Neural cell (in vitro differentiated cells): ENCODE results near the gene MYRF. TPM values are rescaled to one million over a fixed set of nuclear protein-coding genes. Genes with fewer than 3 reads are reported as not detected.

Experiments
- H2AFZ ChIP-seq: fragments of 200-600, 300-800 bp; sonication (generic), shearing (Covaris generic); 2 replicates; pipeline ENCODE4 v1.6.0; 2014; ENCODE audit warnings: low read depth, mild to moderate bottlenecking, antibody characterized with exemption, low read length, moderate library complexity
- H3F3A ChIP-seq: fragments of 200-600 bp; shearing (Covaris generic); 2 replicates; pipeline ENCODE4 v1.6.1; 2016; ENCODE audit warnings: mild to moderate bottlenecking, moderate library complexity, mixed read lengths, antibody characterized with exemption, low read length; ENCODE audit not compliant: insufficient read depth, poor library complexity, severe bottlenecking
- H3K27ac ChIP-seq: fragments of 200-600, 300-800 bp; sonication (generic), shearing (Covaris generic); 2 replicates; pipeline ENCODE4 v1.5.1; 2014; ENCODE audit warnings: mild to moderate bottlenecking, low read length, moderate library complexity
- H3K27me3 ChIP-seq: fragments of 300-800, 200-600 bp; sonication (generic), shearing (Covaris generic); 2 replicates; pipeline ENCODE4 v1.6.0; 2014; ENCODE audit warnings: mild to moderate bottlenecking, low read depth, low read length, moderate library complexity; ENCODE audit not compliant: insufficient read depth
- H3K36me3 ChIP-seq: fragments of 300-800, 200-600 bp; sonication (generic), shearing (Covaris generic); 2 replicates; pipeline ENCODE4 v1.5.1; 2014; ENCODE audit warnings: mild to moderate bottlenecking, antibody characterized with exemption, low read length, moderate library complexity; ENCODE audit not compliant: insufficient read depth
- H3K4me2 ChIP-seq: fragments of 300-800, 200-600 bp; sonication (generic), shearing (Covaris generic); 2 replicates; pipeline ENCODE4 v1.6.0; 2014; ENCODE audit warnings: mild to moderate bottlenecking, low read length
- H3K4me3 ChIP-seq: fragments of 300-800, 200-600 bp; sonication (generic), shearing (Covaris generic); 2 replicates; pipeline ENCODE4 v1.5.1; 2014; ENCODE audit warnings: mild to moderate bottlenecking, low read length, moderate library complexity
- H3K79me2 ChIP-seq: fragments of 200-600 bp; shearing (Covaris generic); replicated peaks from 2 replicates; pipeline ENCODE4 v1.6.0; 2014; ENCODE audit warnings: mild to moderate bottlenecking, low read length, moderate library complexity; ENCODE audit not compliant: insufficient read depth
- H3K9ac ChIP-seq: fragments of 300-800, 200-600 bp; sonication (generic), shearing (Covaris generic); 2 replicates; pipeline ENCODE4 v1.6.1; 2016; ENCODE audit warnings: mild to moderate bottlenecking, low read length, mixed read lengths
- H3K9me2 ChIP-seq: fragments of 200-600 bp; shearing (Covaris generic); 2 replicates; pipeline ENCODE4 v1.6.1; 2016; ENCODE audit warnings: mild to moderate bottlenecking, low read length, mixed read lengths; ENCODE audit not compliant: insufficient read depth
- H3K9me3 ChIP-seq: fragments of 200-600, 300-800 bp; sonication (generic), shearing (Covaris generic); 2 replicates; pipeline ENCODE4 v1.6.1; 2016; ENCODE audit warnings: mild to moderate bottlenecking, mixed run types, low read length, moderate library complexity, mixed read lengths
- H4K20me1 ChIP-seq: fragments of 200-600 bp; shearing (Covaris generic); 2 replicates; pipeline ENCODE4 v1.6.1; 2016; ENCODE audit warnings: mild to moderate bottlenecking, mixed run types; ENCODE audit not compliant: insufficient read depth
- EP300 ChIP-seq: fragments of 450-650 bp; conservative IDR thresholded peaks from 2 replicates; pipeline ENCODE4 v1.6.1; 2014; ENCODE audit warnings: antibody characterized with exemption, mild to moderate bottlenecking, moderate library complexity; ENCODE audit not compliant: poor library complexity, severe bottlenecking
- EZH2 ChIP-seq: fragments of 200-600, 300-800 bp; shearing (Covaris generic), sonication (generic); IDR thresholded peaks from 2 replicates; pipeline ENCODE4 v1.6.1; 2014; ENCODE audit warnings: antibody characterized with exemption, low read length, borderline replicate concordance, mild to moderate bottlenecking; ENCODE audit not compliant: insufficient read depth, poor library complexity, severe bottlenecking
- MXI1 ChIP-seq: fragments of 450-650 bp; conservative IDR thresholded peaks from 2 replicates; pipeline ENCODE4 v1.6.1; 2014; ENCODE audit warnings: antibody characterized with exemption, mild to moderate bottlenecking; ENCODE audit not compliant: poor library complexity, severe bottlenecking
- POLR2AphosphoS5 ChIP-seq: IDR thresholded peaks from 2 replicates; pipeline ENCODE4 v1.6.1; 2012
- RAD21 ChIP-seq: fragments of 450-650 bp; conservative IDR thresholded peaks from 2 replicates; pipeline ENCODE4 v1.6.1; 2014; ENCODE audit warnings: antibody characterized with exemption, mild to moderate bottlenecking, moderate library complexity
- SMC3 ChIP-seq: fragments of 450-650 bp; conservative IDR thresholded peaks from 2 replicates; pipeline ENCODE4 v1.6.1; 2014; ENCODE audit warnings: antibody characterized with exemption, mild to moderate bottlenecking, moderate library complexity; ENCODE audit not compliant: poor library complexity
- TAF1 ChIP-seq: IDR thresholded peaks from 2 replicates; pipeline ENCODE4 v1.6.1; 2012; ENCODE audit warnings: low read depth
- polyA plus RNA-seq: library from polyadenylated mRNA; depleted of rRNA; stranded (reverse); fragments of >200 nt; gene quantifications from 2 replicates; pipeline ENCODE4 v1.2.3, GENCODE V29; 2014
- TF ChIP-seq, protein P1 (sequence below): fragments of 450-650 bp; IDR thresholded peaks from 2 replicates; pipeline ENCODE4 v1.5.1; 2014; ENCODE audit warnings: antibody characterized with exemption, mild to moderate bottlenecking, moderate library complexity; ENCODE audit not compliant: poor library complexity, severe bottlenecking
- TF ChIP-seq, protein P2 (sequence below): IDR thresholded peaks from 2 replicates; pipeline ENCODE4 v1.6.1; 2012; ENCODE audit warnings: borderline replicate concordance

MYRF gene
- polyA plus RNA-seq, 1 donor from 2014 or later = 0.16 TPM

- H3K9ac ChIP-seq = no peak overlapping the region
- no peaks in the 10 kb centered on the region for H3K9me2 ChIP-seq
- H2AFZ ChIP-seq = no peak overlapping the region
- no peaks in the 10 kb centered on the region for H3F3A ChIP-seq
- H3K27me3 ChIP-seq = no peaks in the 10 kb centered on the region
- no peak overlapping the region for H3K4me2 ChIP-seq
- no peaks in the 10 kb centered on the region for H3K79me2 ChIP-seq
- no peaks in the 10 kb centered on the region for H3K9me3 ChIP-seq
- H3K4me3 ChIP-seq = no peak overlapping the region
- H3K27ac ChIP-seq = no peak overlapping the region
- no peaks in the 10 kb centered on the region for H3K36me3 ChIP-seq
- TF ChIP-seq, protein P1, sequence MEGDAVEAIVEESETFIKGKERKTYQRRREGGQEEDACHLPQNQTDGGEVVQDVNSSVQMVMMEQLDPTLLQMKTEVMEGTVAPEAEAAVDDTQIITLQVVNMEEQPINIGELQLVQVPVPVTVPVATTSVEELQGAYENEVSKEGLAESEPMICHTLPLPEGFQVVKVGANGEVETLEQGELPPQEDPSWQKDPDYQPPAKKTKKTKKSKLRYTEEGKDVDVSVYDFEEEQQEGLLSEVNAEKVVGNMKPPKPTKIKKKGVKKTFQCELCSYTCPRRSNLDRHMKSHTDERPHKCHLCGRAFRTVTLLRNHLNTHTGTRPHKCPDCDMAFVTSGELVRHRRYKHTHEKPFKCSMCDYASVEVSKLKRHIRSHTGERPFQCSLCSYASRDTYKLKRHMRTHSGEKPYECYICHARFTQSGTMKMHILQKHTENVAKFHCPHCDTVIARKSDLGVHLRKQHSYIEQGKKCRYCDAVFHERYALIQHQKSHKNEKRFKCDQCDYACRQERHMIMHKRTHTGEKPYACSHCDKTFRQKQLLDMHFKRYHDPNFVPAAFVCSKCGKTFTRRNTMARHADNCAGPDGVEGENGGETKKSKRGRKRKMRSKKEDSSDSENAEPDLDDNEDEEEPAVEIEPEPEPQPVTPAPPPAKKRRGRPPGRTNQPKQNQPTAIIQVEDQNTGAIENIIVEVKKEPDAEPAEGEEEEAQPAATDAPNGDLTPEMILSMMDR = no peak
- TF ChIP-seq POLR2AphosphoS5 = no peak
- no peaks in the 10 kb centered on the region for H4K20me1 ChIP-seq
Observed at GRCh38 chr11:61764606-61765260, 12.3 kb downstream of the MYRF start.

DNA sequence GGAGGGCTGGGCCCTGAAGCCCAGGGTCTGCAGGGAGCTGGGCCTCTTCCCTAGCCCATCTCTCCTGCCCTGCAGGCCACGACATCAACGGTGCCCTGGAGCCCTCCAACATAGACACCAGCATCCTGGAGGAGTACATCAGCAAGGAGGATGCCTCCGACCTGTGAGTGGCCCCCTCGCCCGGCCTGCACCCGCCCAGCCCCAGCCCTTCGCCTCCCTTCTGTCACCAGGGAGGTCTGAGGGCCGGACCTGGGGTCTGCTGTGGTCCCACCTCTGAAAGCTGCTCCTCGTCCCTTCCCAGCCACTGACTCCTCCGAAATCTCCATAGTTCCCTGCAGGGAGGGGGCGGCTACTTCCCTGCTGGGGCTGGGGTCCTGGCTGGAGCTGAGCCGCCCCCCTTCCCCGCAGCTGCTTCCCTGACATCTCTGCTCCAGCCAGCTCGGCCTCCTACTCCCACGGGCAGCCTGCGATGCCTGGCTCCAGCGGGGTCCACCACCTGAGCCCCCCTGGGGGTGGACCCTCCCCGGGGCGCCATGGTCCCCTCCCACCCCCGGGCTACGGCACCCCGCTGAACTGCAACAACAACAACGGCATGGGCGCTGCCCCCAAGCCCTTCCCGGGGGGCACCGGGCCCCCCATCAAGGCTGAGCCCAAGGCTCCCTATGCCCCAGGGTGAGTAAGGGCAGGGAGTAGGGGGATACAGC is 13.3 kb downstream of the MYRF start:
- H3K9me3 ChIP-seq = no peaks in the 10 kb centered on the region
- H3K27ac ChIP-seq = no peak overlapping the region
- no peaks in the 10 kb centered on the region for H3K27me3 ChIP-seq
- no peak for TF ChIP-seq RAD21
- TF ChIP-seq SMC3 = no peak
- no peak for TF ChIP-seq TAF1
- TF ChIP-seq EZH2 = no peak
- TF ChIP-seq EP300 = no peak
- TF ChIP-seq, protein P2, sequence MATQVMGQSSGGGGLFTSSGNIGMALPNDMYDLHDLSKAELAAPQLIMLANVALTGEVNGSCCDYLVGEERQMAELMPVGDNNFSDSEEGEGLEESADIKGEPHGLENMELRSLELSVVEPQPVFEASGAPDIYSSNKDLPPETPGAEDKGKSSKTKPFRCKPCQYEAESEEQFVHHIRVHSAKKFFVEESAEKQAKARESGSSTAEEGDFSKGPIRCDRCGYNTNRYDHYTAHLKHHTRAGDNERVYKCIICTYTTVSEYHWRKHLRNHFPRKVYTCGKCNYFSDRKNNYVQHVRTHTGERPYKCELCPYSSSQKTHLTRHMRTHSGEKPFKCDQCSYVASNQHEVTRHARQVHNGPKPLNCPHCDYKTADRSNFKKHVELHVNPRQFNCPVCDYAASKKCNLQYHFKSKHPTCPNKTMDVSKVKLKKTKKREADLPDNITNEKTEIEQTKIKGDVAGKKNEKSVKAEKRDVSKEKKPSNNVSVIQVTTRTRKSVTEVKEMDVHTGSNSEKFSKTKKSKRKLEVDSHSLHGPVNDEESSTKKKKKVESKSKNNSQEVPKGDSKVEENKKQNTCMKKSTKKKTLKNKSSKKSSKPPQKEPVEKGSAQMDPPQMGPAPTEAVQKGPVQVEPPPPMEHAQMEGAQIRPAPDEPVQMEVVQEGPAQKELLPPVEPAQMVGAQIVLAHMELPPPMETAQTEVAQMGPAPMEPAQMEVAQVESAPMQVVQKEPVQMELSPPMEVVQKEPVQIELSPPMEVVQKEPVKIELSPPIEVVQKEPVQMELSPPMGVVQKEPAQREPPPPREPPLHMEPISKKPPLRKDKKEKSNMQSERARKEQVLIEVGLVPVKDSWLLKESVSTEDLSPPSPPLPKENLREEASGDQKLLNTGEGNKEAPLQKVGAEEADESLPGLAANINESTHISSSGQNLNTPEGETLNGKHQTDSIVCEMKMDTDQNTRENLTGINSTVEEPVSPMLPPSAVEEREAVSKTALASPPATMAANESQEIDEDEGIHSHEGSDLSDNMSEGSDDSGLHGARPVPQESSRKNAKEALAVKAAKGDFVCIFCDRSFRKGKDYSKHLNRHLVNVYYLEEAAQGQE = no peak
- no peak for TF ChIP-seq POLR2AphosphoS5
- TF ChIP-seq, protein P1 = no peak
- TF ChIP-seq MXI1 = no peak
- no peaks in the 10 kb centered on the region for H3K36me3 ChIP-seq
- H3K79me2 ChIP-seq = no peaks in the 10 kb centered on the region
- no peak overlapping the region for H2AFZ ChIP-seq
- no peak overlapping the region for H3K4me3 ChIP-seq
- H3K9ac ChIP-seq = no peak overlapping the region
- no peak overlapping the region for H3K4me2 ChIP-seq
- H3F3A ChIP-seq = no peaks in the 10 kb centered on the region
- H4K20me1 ChIP-seq = no peaks in the 10 kb centered on the region
- no peaks in the 10 kb centered on the region for H3K9me2 ChIP-seq
